ENCODE results near the gene EXD1. TPM values are rescaled to one million over a fixed set of nuclear protein-coding genes. Genes with fewer than 3 reads are reported as not detected.
A peak's percentile ranks its signal among the peaks of the same experiment; 100 is the strongest.
"Not testable (repeated sequence)": the region's sequence is repeated elsewhere in the genome, so short reads cannot be mapped to it uniquely, and the experiment has no call there.

Gene EXD1, protein sequence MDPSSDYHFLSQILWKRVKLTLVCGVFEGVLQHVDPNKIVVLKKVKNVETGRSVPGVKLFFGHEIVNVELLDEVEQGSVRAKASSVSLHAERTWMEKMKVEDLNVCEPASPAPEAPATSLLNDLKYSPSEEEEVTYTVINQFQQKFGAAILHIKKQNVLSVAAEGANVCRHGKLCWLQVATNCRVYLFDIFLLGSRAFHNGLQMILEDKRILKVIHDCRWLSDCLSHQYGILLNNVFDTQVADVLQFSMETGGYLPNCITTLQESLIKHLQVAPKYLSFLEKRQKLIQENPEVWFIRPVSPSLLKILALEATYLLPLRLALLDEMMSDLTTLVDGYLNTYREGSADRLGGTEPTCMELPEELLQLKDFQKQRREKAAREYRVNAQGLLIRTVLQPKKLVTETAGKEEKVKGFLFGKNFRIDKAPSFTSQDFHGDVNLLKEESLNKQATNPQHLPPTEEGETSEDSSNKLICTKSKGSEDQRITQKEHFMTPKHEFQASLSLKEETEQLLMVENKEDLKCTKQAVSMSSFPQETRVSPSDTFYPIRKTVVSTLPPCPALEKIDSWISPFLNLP
- total RNA-seq = not detected in 2 replicates

DNA sequence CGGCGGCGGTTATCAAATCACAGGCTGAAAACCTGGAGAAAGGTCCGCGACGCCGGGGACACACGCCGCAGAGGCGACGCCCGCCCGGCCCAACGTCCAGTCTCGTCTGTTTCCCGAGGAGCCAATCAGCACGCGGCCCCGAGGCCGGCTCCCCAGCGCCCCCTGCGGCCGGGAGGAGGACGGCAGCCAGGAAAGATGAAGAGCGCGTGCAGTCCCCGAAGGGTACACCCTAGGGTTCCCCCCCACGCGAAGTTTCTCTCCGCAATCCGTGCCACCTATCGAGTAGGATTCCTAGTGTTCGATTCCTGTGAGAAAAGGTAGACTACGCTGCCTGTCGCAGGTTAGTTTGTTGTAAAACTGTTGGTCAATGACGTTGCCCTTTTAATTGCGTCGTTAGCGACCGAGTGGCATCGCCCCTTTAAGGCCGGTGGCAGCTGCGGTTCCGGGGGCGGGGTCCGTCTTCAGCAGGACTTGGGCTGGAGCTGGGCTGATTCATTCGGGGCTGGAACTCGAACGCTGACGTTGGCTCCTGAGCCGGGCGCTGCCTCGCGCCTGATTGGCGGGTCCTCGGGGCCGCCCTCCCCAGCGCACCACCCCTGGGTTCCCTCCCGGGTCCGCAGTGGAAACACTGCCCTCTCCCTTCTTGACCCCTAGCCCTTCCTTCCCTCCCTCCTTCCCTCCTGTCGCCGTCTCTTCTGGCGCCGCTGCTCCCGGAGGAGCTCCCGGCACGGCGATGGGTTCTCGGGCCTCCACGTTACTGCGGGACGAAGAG lies at the start of gene EXD1, which contains the start of gene CHP1:
Gene EXD1 (minus strand): TSS at position 108 of the 772 bp plus-strand sequence. CDS start 4,182 bp downstream, outside the sequence.
Gene CHP1 (plus strand): TSS at position 619 of the 772 bp plus-strand sequence. CDS start 115 bp downstream, at position 734.
- Mint-ChIP-seq H3K36me3 (ENCODE audit: low read depth) (no peaks in the 10 kb centered on the region), H3K4me1 (ENCODE audit: low read depth) (peaks cover 23% of the 10 kb centered on the region), H3K27ac (peak within 1 kb of the TSS; percentile 89), H3K4me3 (peak within 1 kb of the TSS; percentile 92), H3K27me3 (ENCODE audit: insufficient read depth) (no peaks in the 10 kb centered on the region), H3K9me3 (no peaks in the 10 kb centered on the region)
- DNase-seq (ENCODE audit: low spot score) = peak; percentile 96
- intact Hi-C loops (cut with micrococcal nuclease) = loop anchor here (1.0 to 5.0 kb wide), 10 partner anchors 52 to 664 kb away; partner anchors contain the start of genes CCDC32, CHAC1, DNAJC17 and INO80

DNA sequence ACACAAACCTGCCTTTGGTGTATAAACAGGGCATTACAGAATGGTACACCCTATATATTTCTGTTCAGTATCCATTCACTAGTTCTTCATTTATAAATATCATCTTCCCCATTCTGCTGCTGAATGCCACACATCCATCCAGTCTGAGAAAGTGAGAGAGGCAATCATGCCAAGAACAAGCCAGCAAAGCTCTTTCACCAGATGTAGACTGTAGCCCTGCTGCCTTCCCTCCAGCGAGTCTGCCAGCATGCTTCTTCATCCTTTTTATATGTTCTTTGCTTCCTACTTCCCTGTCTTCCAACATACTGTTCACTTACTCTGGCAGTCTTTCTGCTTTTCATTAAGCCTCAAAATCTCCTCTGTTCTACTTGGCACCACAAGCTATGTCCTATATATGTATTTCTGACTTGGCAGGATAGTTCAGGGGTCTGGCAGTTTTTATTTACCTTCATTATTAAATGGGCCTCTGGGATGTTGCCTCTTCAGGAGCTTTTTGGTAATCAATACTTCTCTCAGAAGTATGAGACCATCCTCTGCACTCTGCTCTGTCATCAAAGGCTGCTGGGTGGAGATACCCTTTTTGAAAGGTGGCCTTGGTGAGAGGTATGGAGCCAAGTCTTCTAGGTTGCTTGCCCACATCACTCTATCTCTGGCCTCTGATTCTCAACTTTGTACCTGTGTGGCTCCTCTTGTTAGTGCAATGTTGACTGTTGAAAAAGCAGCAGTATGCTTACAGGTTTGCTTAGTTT lies 49.2 kb upstream of the EXD1 start:
- no peaks in the 10 kb centered on the region for H3K27me3 Mint-ChIP-seq (ENCODE audit: insufficient read depth)
- H3K4me1 Mint-ChIP-seq (ENCODE audit: low read depth) = peaks cover 26% of the 10 kb centered on the region
- peak overlapping the region; percentile 10 for H3K27ac Mint-ChIP-seq
- intact Hi-C loops (cut with micrococcal nuclease) = loop anchor here (5.0 kb wide), 4 partner anchors 138 to 437 kb away; partner anchors contain the start of genes ITPKA, RTF1 and SPINT1
- H3K4me3 Mint-ChIP-seq = no peak overlapping the region
- no peak for DNase-seq (ENCODE audit: low spot score)
- no peaks in the 10 kb centered on the region for H3K9me3 Mint-ChIP-seq
- peaks cover 37% of the 10 kb centered on the region for H3K36me3 Mint-ChIP-seq (ENCODE audit: low read depth)

DNA sequence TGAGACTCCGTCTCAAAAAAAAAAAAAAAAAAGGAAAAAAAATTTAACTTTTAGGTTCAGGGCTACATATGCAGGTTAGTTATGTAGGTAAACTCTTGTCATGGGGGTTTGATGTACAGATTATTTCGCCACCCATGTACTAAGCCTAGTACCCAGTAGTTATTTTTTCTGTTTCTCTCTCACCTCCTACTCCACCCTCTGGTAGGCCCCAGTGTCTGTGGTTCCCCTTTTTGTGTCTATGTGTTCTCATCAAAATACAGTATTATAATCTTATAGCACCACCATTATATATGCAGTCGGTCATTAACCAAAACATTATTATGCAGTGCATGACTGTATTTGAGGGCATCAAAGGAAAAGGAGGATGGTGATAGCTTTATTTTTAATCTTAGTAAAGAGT lies 47.8 kb upstream of the EXD1 start:
- Mint-ChIP-seq H3K9me3 (no peaks in the 10 kb centered on the region), H3K4me1 (ENCODE audit: low read depth) (peaks cover 22% of the 10 kb centered on the region), H3K36me3 (ENCODE audit: low read depth) (peaks cover 33% of the 10 kb centered on the region), H3K4me3 (no peak overlapping the region), H3K27me3 (ENCODE audit: insufficient read depth) (no peaks in the 10 kb centered on the region), H3K27ac (no peak overlapping the region)
- DNase-seq (ENCODE audit: low spot score) = no peak
- intact Hi-C loops (cut with micrococcal nuclease) = no loop called here

DNA sequence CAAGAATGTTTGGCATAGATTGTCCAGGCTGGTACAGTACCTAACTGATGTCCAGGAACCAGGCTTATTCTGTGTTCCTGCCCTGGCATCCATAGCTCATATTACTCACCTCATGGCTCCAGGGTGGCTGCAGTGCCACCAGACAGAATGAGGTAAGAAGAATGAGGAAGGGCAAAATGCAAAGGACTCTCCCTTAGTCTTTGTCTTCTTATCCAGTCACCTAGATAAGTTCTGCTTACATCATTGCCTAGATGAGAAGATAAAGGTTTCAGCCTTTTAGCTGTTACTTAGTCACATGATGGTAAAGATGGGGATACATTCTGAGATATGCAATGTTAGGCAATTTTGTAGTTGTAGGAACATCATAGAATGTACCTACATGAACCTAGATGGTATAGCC lies 46.3 kb upstream of the EXD1 start:
- no peaks in the 10 kb centered on the region for H3K9me3 Mint-ChIP-seq
- no peak overlapping the region for H3K27ac Mint-ChIP-seq
- no peaks in the 10 kb centered on the region for H3K27me3 Mint-ChIP-seq (ENCODE audit: insufficient read depth)
- no peak overlapping the region for H3K4me3 Mint-ChIP-seq
- peaks cover 31% of the 10 kb centered on the region for H3K36me3 Mint-ChIP-seq (ENCODE audit: low read depth)
- peaks cover 12% of the 10 kb centered on the region for H3K4me1 Mint-ChIP-seq (ENCODE audit: low read depth)
- DNase-seq (ENCODE audit: low spot score) = no peak
- intact Hi-C loops (cut with micrococcal nuclease) = no loop called here

DNA sequence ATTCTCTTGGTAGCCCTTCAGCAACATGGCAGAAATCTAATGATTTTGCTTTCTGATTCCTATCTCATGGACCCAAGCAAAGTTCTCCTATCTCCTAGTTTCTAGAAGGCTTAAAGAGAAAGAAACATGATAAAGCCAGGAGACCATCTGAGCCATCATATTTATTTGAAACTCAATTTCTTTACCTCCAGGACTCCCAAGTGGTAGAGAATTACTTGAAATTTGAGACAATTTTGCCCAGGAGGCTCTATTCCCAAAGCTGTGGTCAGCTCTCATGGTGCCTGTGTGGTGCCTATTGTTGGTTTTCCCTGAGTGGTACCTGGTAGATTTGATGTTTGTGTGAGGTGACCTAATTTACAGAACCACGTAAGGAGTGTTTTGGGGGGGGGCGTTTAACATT lies 39.3 kb upstream of the EXD1 start:
- DNase-seq (ENCODE audit: low spot score) = no peak
- H3K4me1 Mint-ChIP-seq (ENCODE audit: low read depth) = no peaks in the 10 kb centered on the region
- intact Hi-C loops (cut with micrococcal nuclease) = no loop called here
- no peak overlapping the region for H3K27ac Mint-ChIP-seq
- H3K9me3 Mint-ChIP-seq = no peaks in the 10 kb centered on the region
- H3K36me3 Mint-ChIP-seq (ENCODE audit: low read depth) = peaks cover 16% of the 10 kb centered on the region
- H3K27me3 Mint-ChIP-seq (ENCODE audit: insufficient read depth) = no peaks in the 10 kb centered on the region
- no peak overlapping the region for H3K4me3 Mint-ChIP-seq

DNA sequence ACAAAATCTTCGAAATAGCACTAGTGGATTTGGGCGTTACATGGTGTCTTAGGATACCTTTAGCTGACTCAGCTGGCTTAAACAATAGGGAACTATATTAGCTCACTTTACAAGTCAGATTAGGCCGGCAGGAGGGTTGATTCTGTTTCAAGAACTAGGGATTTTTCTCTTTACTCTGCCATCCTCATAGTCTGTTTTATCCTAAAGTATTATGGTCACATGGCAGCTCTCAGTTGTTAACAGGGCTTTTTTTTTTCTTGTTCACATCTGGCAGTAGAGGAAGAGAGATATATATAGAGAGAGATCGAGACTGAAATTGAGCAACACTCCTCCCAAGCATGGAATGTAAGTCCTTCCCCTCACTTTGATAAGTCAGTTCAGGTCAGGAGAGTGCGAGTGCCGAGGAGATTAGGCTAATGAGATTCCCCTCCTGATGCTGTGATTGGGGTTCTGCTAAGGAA lies 33.4 kb upstream of the EXD1 start:
- DNase-seq (ENCODE audit: low spot score) = no peak
- Mint-ChIP-seq H3K4me1 (ENCODE audit: low read depth) (no peaks in the 10 kb centered on the region), H3K9me3 (no peaks in the 10 kb centered on the region), H3K27me3 (ENCODE audit: insufficient read depth) (no peaks in the 10 kb centered on the region), H3K4me3 (no peak overlapping the region), H3K36me3 (ENCODE audit: low read depth) (peaks cover 22% of the 10 kb centered on the region), H3K27ac (no peak overlapping the region)
- intact Hi-C loops (cut with micrococcal nuclease) = no loop called here

DNA sequence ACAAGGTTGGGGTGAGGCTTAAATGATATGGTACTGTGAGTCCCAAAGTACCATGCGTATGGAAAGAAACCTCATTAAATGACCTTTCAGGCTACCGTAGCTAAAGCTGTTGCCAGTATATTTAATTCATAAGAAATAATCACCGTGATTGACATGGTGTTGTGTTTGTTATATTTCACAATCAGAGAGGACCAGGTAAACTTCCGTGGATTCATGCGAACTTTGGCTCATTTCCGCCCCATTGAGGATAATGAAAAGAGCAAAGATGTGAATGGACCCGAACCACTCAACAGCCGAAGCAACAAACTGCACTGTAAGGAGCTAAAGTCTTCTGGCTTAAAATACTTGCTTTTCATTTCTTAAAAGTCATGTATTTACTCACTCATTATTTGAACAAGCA lies 32.0 kb upstream of the EXD1 start:
- DNase-seq (ENCODE audit: low spot score) = no peak
- no peak overlapping the region for H3K27ac Mint-ChIP-seq
- no peaks in the 10 kb centered on the region for H3K27me3 Mint-ChIP-seq (ENCODE audit: insufficient read depth)
- H3K9me3 Mint-ChIP-seq = no peaks in the 10 kb centered on the region
- H3K4me1 Mint-ChIP-seq (ENCODE audit: low read depth) = no peaks in the 10 kb centered on the region
- intact Hi-C loops (cut with micrococcal nuclease) = no loop called here
- peaks cover 24% of the 10 kb centered on the region for H3K36me3 Mint-ChIP-seq (ENCODE audit: low read depth)
- H3K4me3 Mint-ChIP-seq = no peak overlapping the region

DNA sequence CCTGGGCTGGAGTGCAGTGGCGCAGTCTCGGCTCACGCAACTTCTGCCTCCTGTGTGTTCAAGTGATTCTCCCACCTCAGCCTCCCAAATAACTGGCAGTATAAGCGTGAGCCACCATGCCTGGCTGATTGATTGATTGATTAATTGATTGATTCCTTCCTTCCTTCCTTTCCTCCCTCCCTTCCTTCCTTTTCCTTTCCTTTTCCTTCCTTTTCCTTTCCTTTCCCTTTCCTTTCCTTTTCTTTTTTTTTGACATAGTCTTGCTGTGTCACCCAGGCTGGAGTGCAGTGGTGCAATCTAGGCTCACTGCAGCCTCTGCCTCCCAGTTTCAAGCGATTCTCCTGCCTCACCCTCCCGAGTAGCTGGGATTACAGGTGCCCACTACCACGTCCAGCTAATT lies 30.4 kb upstream of the EXD1 start:
- peaks cover 24% of the 10 kb centered on the region for H3K36me3 Mint-ChIP-seq (ENCODE audit: low read depth)
- H3K27me3 Mint-ChIP-seq (ENCODE audit: insufficient read depth); intact Hi-C loops (cut with micrococcal nuclease); H3K27ac Mint-ChIP-seq; H3K4me3 Mint-ChIP-seq; H3K9me3 Mint-ChIP-seq; DNase-seq (ENCODE audit: low spot score); H3K4me1 Mint-ChIP-seq (ENCODE audit: low read depth): not testable (repeated sequence)

DNA sequence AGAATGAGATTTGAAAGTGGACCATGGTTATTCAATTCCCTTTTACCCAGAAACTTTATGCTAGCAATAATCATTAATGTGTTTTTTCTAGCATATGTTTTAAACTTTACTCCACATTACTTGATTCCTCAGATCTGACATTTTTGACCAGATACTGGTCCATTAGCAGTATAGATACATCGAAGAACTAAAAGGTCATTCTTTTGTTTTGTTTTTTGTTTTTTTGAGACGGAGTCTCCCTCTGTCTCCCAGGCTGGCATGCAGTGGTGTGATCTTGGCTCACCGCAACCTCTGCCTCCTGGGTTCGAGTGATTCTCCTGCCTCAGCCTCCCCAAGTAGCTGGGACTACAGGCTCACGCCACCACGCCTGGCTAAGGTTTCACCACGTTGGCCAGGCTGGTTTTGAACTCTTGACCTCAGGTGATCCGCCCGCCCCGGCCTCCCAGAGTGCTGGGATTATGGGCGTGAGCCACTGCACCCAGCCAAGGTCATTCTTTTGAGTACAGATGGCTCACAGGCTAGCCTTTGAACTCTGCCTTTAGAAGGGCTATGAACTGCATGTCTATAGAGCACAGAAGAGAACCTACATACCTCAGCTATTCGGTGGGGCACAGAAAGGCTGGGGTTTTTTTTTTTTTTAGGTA lies 29.1 kb upstream of the EXD1 start:
- intact Hi-C loops (cut with micrococcal nuclease) = no loop called here

DNA sequence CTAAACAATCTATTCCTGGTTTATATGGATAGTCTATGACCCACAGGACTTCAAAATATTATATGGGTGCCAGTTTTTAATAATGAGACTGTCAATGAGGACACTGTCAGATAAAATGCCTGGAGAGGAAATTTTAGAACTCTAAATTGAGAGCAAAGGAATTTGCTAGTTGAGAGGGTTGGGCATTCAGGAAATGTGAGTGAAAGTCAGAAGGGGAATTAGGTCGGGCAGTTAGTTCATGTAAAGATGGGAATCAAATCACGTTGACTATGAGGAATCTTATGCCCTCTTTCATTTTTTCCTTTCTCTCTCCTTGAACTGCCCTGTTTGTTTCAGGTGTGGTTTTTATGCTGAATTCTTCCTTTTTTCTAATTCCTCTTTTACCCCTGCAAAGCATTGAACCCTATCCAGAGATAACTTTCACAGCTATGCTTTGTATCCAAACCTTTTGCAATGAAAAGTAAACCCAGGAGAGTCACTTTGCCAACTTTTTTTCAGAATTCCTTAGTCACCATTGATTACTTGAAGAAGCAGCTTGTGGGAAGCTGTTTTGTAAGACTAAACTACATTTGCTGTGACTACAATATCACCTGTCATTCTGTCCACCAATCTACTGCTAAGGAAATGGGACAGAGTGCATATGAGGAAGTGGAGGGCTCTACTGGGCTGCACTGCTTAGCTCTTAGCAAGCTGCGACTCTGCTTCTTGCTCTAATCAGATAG lies 28.4 kb upstream of the EXD1 start:
- H3K4me1 Mint-ChIP-seq (ENCODE audit: low read depth) = no peaks in the 10 kb centered on the region
- no peak overlapping the region for H3K4me3 Mint-ChIP-seq
- peaks cover 25% of the 10 kb centered on the region for H3K36me3 Mint-ChIP-seq (ENCODE audit: low read depth)
- H3K9me3 Mint-ChIP-seq = no peaks in the 10 kb centered on the region
- no peak for DNase-seq (ENCODE audit: low spot score)
- intact Hi-C loops (cut with micrococcal nuclease) = no loop called here
- H3K27ac Mint-ChIP-seq = no peak overlapping the region
- no peaks in the 10 kb centered on the region for H3K27me3 Mint-ChIP-seq (ENCODE audit: insufficient read depth)

More for the DNA sequence above, 29.1 kb upstream of the EXD1 start:
- no peak for DNase-seq (ENCODE audit: low spot score)
- H3K9me3 Mint-ChIP-seq = no peaks in the 10 kb centered on the region
- H3K27ac Mint-ChIP-seq = no peak overlapping the region
- H3K36me3 Mint-ChIP-seq (ENCODE audit: low read depth) = peaks cover 24% of the 10 kb centered on the region
- H3K4me1 Mint-ChIP-seq (ENCODE audit: low read depth) = no peaks in the 10 kb centered on the region
- H3K27me3 Mint-ChIP-seq (ENCODE audit: insufficient read depth) = no peaks in the 10 kb centered on the region
- no peak overlapping the region for H3K4me3 Mint-ChIP-seq

DNA sequence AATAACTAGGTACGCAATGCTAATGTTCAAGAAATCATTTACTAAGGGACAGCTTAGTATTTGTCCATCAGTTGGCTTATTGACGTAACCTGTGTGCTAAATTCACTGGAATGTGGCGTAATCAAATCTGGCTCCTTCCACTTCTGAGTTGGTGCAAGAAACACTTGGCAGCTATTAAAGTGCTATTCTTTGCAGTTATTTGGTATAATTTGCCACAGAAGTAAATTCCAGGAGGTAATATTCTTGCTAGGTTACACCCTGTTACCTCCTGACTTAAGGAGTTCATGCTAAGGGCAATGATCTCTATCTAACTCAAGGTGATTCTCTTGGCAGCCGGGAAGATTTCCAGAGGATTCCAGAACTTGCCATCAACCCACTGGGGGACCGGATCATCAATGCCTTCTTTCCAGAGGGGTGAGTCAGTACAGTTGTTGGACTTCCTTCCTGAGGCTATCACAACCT lies 26.1 kb upstream of the EXD1 start:
- no peaks in the 10 kb centered on the region for H3K27me3 Mint-ChIP-seq (ENCODE audit: insufficient read depth)

More for the DNA sequence above, 26.1 kb upstream of the EXD1 start:
- intact Hi-C loops (cut with micrococcal nuclease) = no loop called here
- no peak overlapping the region for H3K4me3 Mint-ChIP-seq
- DNase-seq (ENCODE audit: low spot score) = no peak
- H3K9me3 Mint-ChIP-seq = no peaks in the 10 kb centered on the region
- peaks cover 17% of the 10 kb centered on the region for H3K36me3 Mint-ChIP-seq (ENCODE audit: low read depth)
- H3K27ac Mint-ChIP-seq = no peak overlapping the region
- H3K4me1 Mint-ChIP-seq (ENCODE audit: low read depth) = no peaks in the 10 kb centered on the region
